ENCODE results near the gene ZNF622. TPM values are rescaled to one million over a fixed set of nuclear protein-coding genes. Genes with fewer than 3 reads are reported as not detected.

The ZNF622 gene
- total RNA-seq, 1 experiment from 2014 or later, result 25.2 TPM

GRCh38 chr5:16406630-16407029 lies 59.0 kb downstream of the ZNF622 start:
- Histone ChIP-seq H3K9me2 (ENCODE audit: insufficient read depth) (no peaks in the 10 kb centered on the region), H4K20me1 (ENCODE audit: insufficient read depth) (no peaks in the 10 kb centered on the region), H3K4me2 (ENCODE audit: low read length) (no peak overlapping the region), H3K4me1 (ENCODE audit: control insufficient read depth in 1 of 2, insufficient read depth in 2 of 2, low read length in 2 of 2) (no peaks in the 10 kb centered on the region), H3K27ac (ENCODE audit: low read depth, low read length) (no peak overlapping the region), H3K9ac (ENCODE audit: low read length) (no peak overlapping the region), H3K27me3 (ENCODE audit: insufficient read depth, low read length) (no peaks in the 10 kb centered on the region), H3K9me3 (ENCODE audit: control insufficient read depth in 1 of 2, insufficient read depth in 1 of 2, low read depth in 1 of 2, low read length in 2 of 2) (no peaks in the 10 kb centered on the region), H2AFZ (ENCODE audit: low read depth, low read length, poor library complexity, severe bottlenecking) (no peak overlapping the region), H3K79me2 (ENCODE audit: insufficient read depth, low read length) (no peaks in the 10 kb centered on the region), H3K36me3 (ENCODE audit: control insufficient read depth in 1 of 2, insufficient read depth in 2 of 2, low read length in 2 of 2) (no peaks in the 10 kb centered on the region), H3K4me3 (replicated peaks in 1 of 2; ENCODE audit: low read depth in 1 of 2, low read length in 2 of 2) (no peak overlapping the region)
- ChIA-PET POLR2A (no interaction called here), RAD21 (ENCODE audit: low non-redundant PET in 1 of 2, low total read pairs in 2 of 2, uncharacterized antibody in 2 of 2, unreplicated experiment in 2 of 2) (no interaction called here), CTCF (no interaction called here)
- no TSS peak for BruUV-seq (replicated peaks)
- no peak for TF ChIP-seq EZH2 (IDR thresholded peaks at IDR 0.05)
- no peak for TF ChIP-seq YY1 (IDR thresholded peaks at IDR 0.05; ENCODE audit: extremely low read depth, insufficient replicate concordance, low read depth, low read length)
- TF ChIP-seq ZFX (IDR thresholded peaks at IDR 0.05), result no peak
- no peak for TF ChIP-seq POLR2AphosphoS5 (IDR thresholded peaks at IDR 0.05; ENCODE audit: low read depth, low read length)
- TF ChIP-seq SIN3A (IDR thresholded peaks at IDR 0.05; ENCODE audit: low read depth), result no peak
- no peak for TF ChIP-seq JUND (IDR thresholded peaks at IDR 0.05)
- no peak for TF ChIP-seq ZBTB33 (IDR thresholded peaks at IDR 0.05; ENCODE audit: extremely low read depth, insufficient replicate concordance, low read length)
- no peak for TF ChIP-seq ELF1 (IDR thresholded peaks at IDR 0.05; ENCODE audit: borderline replicate concordance, low read depth)
- no peak for TF ChIP-seq EGR1 (IDR thresholded peaks at IDR 0.05; ENCODE audit: low read depth)
- DNase-seq (ENCODE audit: low read depth, low spot score), result no peak
- intact Hi-C loops (cut with micrococcal nuclease), result no loop called here
- ATAC-seq, result no peak

DNA sequence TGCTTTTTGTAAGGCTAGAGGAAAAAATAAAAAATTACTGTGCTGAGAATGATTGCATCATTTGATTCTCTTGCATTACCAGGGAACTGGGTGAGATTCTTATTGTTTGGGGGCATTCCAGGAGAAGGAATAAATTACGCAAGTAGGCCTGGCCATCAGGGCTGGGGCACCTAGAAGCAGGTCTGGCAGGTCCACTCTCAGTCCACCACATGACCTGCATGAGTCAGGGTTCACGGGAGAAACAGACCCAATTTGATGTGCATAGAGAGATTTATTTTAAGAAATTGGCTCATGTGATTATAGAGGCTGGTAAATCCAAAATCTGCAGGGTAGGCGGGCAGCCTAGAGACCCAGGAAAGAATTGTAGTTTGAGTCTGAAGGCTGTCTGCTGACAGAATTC lies 59.6 kb downstream of the ZNF622 start:
- no peaks in the 10 kb centered on the region for H3K9me2 ChIP-seq (ENCODE audit: insufficient read depth)
- ATAC-seq, result no peak
- H3K79me2 ChIP-seq (ENCODE audit: insufficient read depth, low read length), result no peaks in the 10 kb centered on the region
- DNase-seq (ENCODE audit: low read depth, low spot score), result no peak
- intact Hi-C loops (cut with micrococcal nuclease), result no loop called here
- CTCF ChIA-PET, result no interaction called here
- H3K4me3 ChIP-seq (replicated peaks in 1 of 2; ENCODE audit: low read depth in 1 of 2, low read length in 2 of 2), result no peak overlapping the region
- H3K9me3 ChIP-seq (ENCODE audit: control insufficient read depth in 1 of 2, insufficient read depth in 1 of 2, low read depth in 1 of 2, low read length in 2 of 2), result no peaks in the 10 kb centered on the region
- no peaks in the 10 kb centered on the region for H4K20me1 ChIP-seq (ENCODE audit: insufficient read depth)
- no peak overlapping the region for H2AFZ ChIP-seq (ENCODE audit: low read depth, low read length, poor library complexity, severe bottlenecking)
- H3K27ac ChIP-seq (ENCODE audit: low read depth, low read length), result no peak overlapping the region
- H3K4me2 ChIP-seq (ENCODE audit: low read length), result no peak overlapping the region
- RAD21 ChIA-PET (ENCODE audit: low non-redundant PET in 1 of 2, low total read pairs in 2 of 2, uncharacterized antibody in 2 of 2, unreplicated experiment in 2 of 2), result no interaction called here
- H3K27me3 ChIP-seq (ENCODE audit: insufficient read depth, low read length), result no peaks in the 10 kb centered on the region
- H3K36me3 ChIP-seq (ENCODE audit: control insufficient read depth in 1 of 2, insufficient read depth in 2 of 2, low read length in 2 of 2), result no peaks in the 10 kb centered on the region
- no TSS peak for BruUV-seq (replicated peaks)
- no peak overlapping the region for H3K9ac ChIP-seq (ENCODE audit: low read length)
- H3K4me1 ChIP-seq (ENCODE audit: control insufficient read depth in 1 of 2, insufficient read depth in 2 of 2, low read length in 2 of 2), result no peaks in the 10 kb centered on the region
- POLR2A ChIA-PET, result no interaction called here
- TF ChIP-seq, protein P1, sequence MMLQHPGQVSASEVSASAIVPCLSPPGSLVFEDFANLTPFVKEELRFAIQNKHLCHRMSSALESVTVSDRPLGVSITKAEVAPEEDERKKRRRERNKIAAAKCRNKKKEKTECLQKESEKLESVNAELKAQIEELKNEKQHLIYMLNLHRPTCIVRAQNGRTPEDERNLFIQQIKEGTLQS (IDR thresholded peaks at IDR 0.05), result no peak
- TF ChIP-seq POLR2AphosphoS5 (IDR thresholded peaks at IDR 0.05; ENCODE audit: low read depth, low read length), result no peak
- TF ChIP-seq ZFX (IDR thresholded peaks at IDR 0.05), result no peak
- TF ChIP-seq MAX (IDR thresholded peaks at IDR 0.05), result no peak
- TF ChIP-seq FOSL1 (IDR thresholded peaks at IDR 0.05; ENCODE audit: low read depth), result no peak
- TF ChIP-seq CBX3 (IDR thresholded peaks at IDR 0.05; ENCODE audit: low read depth), result no peak
- TF ChIP-seq, protein P2, sequence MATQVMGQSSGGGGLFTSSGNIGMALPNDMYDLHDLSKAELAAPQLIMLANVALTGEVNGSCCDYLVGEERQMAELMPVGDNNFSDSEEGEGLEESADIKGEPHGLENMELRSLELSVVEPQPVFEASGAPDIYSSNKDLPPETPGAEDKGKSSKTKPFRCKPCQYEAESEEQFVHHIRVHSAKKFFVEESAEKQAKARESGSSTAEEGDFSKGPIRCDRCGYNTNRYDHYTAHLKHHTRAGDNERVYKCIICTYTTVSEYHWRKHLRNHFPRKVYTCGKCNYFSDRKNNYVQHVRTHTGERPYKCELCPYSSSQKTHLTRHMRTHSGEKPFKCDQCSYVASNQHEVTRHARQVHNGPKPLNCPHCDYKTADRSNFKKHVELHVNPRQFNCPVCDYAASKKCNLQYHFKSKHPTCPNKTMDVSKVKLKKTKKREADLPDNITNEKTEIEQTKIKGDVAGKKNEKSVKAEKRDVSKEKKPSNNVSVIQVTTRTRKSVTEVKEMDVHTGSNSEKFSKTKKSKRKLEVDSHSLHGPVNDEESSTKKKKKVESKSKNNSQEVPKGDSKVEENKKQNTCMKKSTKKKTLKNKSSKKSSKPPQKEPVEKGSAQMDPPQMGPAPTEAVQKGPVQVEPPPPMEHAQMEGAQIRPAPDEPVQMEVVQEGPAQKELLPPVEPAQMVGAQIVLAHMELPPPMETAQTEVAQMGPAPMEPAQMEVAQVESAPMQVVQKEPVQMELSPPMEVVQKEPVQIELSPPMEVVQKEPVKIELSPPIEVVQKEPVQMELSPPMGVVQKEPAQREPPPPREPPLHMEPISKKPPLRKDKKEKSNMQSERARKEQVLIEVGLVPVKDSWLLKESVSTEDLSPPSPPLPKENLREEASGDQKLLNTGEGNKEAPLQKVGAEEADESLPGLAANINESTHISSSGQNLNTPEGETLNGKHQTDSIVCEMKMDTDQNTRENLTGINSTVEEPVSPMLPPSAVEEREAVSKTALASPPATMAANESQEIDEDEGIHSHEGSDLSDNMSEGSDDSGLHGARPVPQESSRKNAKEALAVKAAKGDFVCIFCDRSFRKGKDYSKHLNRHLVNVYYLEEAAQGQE (IDR thresholded peaks at IDR 0.05; ENCODE audit: low read depth), result no peak
